Measurements from ENCODE around the gene PPFIA3. TPM values are rescaled to one million over a fixed set of nuclear protein-coding genes. Genes with fewer than 3 reads are reported as not detected.

Gene PPFIA3
- 1.2 and 1.8 TPM in 2 replicates for total RNA-seq

DNA sequence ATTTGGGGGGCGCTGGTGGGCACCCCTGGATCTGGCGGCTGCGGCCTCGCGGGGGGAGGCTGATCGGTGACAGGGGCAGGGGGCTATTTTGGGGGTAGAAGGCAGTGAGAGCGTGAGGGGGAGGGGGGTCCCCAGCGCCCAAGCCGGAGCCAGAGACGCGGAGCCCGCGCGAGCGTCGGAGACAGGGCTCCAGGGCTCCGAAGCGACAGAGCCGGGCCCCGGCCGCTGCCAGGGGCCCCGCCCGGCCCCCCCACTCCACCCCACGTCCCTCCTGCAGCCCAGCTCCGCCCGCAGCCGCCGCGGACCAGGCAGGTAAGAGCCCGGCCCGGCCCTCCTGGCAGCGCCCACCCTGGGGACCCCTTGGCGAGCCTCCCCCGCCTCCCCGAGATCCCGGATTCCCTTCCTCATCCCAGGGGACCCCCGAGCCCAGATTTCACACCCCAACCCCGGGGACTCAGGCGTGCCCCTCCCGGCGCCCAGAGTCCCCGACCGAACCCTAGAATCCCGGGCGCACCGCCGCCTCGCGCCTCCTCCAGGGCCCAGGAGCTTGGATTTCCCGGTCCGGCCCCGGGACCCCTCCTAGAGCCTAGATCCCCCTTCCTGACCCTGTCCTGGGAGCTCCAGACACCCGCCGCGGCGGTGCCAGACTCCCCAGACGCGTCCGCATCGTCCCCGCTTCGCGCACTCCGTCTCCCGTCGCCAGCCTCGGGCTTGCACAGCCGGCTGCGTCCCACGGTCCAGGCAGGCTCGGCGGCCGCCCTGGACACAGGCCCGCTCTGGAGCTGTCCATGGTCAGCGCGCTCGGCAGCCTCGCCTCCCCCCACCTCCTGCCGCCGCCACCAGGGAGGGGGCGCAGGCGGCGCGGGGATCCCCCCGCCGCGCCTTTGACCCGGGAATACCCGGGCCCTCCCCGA lies at the start of gene PPFIA3:
Gene PPFIA3, plus strand, starts transcription at position 134 of the 914 bp plus-strand sequence. CDS start 8,330 bp downstream, outside the sequence.

DNA sequence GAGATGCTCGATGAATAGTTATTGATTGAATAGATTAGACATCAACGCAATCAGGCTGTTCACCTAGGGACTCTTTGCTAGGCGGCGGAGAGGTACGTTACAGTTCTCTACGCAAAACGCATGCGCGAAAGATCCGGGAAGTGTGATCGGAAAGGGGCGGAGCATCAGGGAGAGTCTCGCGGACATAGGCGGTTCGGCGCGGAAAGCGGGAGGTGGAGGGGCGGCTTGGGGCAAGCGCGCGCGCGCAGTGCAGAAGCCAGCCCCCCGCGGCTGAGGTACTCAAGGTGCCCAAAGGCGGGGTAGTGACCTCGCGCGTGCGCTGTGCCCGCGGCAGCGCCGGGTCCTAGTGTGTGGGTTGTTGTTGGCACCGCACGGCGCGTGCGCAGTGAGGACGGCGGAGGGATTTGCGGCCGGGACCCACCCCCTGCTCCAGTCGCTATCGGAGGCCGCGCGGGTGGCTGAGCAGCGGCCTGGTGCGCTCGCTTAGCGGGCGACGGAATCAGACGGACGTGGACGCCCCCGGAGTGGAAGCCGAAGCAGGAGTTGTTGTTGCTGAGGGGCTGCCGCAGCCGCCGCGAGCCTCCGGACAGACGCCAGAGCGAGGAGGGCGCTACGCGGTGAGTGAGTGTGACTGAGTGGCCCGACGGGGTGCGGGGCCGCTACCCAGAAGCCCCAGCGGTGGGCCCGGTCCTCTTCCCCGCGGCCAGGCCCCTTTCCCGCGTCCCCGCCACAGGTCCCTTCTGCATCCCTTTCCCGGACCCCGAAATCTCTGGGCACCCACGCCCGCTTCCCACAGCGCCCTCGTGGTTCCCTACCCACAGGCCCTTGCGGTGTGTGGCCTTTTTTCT lies 34.1 kb upstream of the PPFIA3 start, which contains the start of gene SNRNP70:
Gene SNRNP70, plus strand, starts transcription at position 432 of the 848 bp plus-strand sequence. CDS start 964 bp downstream, outside the sequence.

DNA sequence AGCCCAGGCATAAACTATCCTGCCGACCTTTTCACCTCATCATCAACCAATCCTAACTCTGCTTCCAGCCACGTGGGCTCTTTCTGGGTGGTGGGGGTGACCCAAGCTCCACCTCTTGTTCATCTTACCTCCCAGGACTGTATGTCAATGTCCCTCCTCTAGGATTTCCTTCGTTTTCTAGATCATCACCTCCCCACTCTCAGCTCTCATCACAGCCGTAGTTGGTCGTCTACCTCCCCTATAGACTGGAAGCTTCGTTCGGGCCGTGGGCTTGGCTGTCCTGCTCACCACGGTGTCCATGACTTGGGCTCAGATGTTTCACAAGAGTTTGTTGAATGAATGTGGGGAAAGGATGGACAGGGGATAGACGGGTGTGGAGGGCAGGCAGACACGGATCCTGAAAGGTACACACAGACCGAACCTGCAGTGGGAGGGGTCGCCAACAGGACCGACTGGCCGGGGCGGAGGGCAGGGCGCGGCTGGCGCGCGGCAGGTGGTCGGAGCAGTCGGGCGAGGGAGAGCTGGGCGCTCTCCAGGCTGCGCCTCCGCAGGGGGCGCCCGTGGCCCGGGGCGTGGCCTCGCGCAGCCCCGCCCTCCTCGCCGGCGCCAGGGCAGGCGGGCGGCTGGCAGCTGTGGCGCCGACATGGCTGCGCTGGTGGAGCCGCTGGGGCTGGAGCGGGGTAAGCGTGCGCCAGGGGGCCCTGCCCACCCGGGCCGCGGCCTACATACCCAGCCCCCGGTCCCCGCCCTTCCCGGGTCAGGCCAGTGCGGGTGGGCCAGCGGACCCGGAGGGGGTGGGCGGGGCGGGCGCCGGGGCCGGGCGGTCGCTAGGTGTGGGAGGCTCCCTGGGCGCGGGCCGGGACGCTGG lies 5.3 kb upstream of the PPFIA3 start, which contains the start of gene LIN7B:
Gene LIN7B, plus strand, starts transcription at position 609 of the 868 bp plus-strand sequence. Its CDS starts 35 bp downstream, at position 644.

DNA sequence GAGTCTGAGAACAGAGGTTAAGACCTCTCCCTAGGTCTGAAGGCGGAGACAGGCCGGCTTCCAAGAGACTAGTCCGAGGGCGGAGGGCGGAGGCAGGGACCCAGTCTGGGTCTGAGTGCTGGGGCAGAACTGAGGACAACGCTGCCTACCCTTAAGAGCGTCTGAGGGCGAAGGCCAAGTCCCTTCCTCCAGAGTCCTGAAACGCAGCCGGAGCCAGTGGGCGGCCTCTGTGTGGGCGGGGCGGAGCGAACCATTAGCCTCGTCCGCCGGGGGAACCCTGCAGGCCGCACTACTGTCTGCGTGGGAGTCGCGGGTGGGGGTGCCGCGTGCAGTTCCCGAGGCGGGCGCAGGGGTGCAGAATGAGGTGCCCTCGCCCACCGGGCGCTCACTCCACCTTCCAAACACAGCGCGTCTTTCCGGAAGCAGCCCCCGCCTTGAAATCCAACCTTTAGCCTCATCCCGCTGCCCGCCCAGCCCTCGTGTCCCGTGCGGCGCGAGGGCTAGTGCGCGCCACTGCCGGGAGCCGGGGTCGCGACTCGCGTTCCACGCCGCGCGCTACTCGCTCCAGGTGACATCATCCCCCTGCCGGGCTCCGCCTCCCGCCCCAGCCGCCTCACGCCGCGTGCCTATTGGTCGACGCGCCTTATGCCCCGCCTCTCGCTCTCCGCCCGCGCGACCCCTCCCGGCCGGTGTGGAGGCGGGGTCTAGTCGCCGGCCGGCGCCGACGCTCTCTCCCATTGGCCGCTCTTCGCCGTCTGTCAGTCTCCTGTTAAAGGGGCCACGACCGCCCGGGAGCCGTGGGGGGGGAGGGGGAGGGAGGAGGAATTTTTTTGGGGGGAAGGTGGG lies 556 bp upstream of the PPFIA3 start, which contains the start of gene C19orf73:
Gene C19orf73, minus strand, starts transcription at position 579 of the 846 bp plus-strand sequence. Its CDS starts 121 bp downstream, at position 458.

DNA sequence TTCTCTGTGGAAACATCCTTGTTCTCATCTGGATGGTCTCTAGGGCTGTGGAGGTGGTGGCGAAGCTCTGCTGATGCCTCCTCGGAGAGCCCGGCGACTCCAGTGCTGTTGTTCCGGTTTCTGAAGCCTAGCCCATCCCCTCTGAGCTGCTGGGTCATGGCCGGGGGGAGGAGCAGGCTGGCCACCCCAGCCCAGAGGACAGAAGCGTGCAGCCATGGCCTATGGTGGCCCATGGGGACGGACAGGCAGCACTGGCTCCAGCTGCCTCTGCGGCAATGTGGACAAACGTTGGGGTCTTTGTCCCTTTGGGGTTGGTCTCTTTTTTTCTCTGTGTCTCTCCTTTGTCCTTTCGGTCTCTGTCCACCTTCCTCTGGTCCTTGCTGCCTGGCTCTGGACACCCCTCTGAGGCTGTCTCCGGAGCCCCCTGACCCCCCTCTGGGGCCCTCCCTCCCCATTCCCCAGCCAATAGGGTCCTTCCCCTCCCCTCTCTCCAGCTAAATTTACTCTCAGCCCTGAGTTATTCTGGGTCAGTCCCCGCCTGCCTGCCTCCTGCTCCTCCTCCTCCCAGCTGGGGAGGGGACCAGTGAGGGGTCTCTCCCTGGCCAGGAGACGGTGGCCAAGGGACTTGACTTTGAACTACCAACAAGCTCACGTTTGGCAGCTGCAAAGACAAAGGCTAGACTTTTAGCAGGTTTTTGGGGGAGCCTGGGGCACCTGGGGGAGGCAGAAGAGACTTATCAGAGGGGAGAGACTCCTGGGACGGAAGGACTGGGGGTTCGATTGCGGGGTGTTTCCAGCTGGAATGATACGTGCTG lies 35.9 kb downstream of the PPFIA3 start, which contains the start of gene HRC:
Gene HRC, minus strand, starts transcription at position 392 of the 815 bp plus-strand sequence. Its CDS starts 159 bp downstream, at position 233.

DNA sequence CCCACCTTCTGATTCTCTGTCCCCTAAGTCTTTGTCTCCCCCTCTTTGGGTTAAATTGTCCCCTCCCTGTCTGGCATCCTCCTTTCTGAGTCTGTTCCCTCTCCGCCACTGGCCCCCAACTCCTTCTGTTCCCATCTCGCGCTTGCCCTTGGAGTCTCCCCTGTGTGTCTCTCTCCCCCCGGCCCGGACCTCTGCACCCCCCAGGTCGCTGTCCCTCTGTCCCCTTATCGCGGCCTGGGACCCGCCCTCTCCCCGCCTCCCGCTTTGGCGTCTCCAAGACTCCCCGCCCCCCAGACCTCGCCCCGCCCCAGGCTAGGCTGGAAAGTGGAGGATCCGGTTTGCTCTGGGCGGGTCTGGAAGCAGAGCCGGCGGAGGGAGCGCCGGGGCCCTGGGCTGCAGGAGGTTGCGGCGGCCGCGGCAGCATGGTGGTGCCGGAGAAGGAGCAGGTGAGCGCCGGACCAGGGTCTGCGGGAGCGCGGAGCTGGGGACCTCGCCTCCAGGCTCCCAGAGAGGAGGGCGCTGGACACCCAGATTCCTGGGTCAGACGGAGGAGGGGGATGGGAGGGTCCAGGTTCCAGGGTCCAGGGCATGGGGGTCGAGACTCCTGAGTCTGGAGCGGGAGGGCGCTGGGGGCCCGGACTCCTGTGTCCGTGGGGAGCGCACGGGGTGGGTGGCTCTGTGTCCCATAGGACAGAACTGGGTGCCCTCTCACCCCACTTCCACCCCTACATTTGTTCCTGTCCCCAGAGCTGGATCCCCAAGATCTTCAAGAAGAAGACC lies 38.3 kb downstream of the PPFIA3 start, which contains the start of gene TRPM4:
Gene TRPM4, plus strand, starts transcription at position 348 of the 780 bp plus-strand sequence. Its CDS starts 75 bp downstream, at position 423.

Other genes starting within 250 kb of the PPFIA3 start
- 35.1 and 39.8 TPM in 2 replicates for gene PPP1R15A, start 247.1 kb upstream of the PPFIA3 start, total RNA-seq
- gene TULP2, start 220.8 kb upstream of the PPFIA3 start, total RNA-seq = not detected in 2 replicates
- gene NUCB1, start 219.2 kb upstream of the PPFIA3 start, total RNA-seq = 188 and 245 TPM in 2 replicates
- gene DHDH, start 185.8 kb upstream of the PPFIA3 start, total RNA-seq = not detected in 2 replicates
- gene BAX, start 164.7 kb upstream of the PPFIA3 start, total RNA-seq = 189 and 226 TPM in 2 replicates
- gene FTL, start 154.2 kb upstream of the PPFIA3 start, total RNA-seq = 3,594 and 3,702 TPM in 2 replicates
- 38.1 and 43.8 TPM in 2 replicates for gene GYS1, start 126.2 kb upstream of the PPFIA3 start, total RNA-seq
- gene RUVBL2, start 125.7 kb upstream of the PPFIA3 start, total RNA-seq = 336 and 350 TPM in 2 replicates
- not detected in 2 replicates for gene LHB, start 102.5 kb upstream of the PPFIA3 start, total RNA-seq
- not detected in 2 replicates for gene CGB3, start 95.2 kb upstream of the PPFIA3 start, total RNA-seq
- gene CGB2, start 87.7 kb upstream of the PPFIA3 start, total RNA-seq = not detected in 2 replicates
- gene CGB1, start 82.6 kb upstream of the PPFIA3 start, total RNA-seq = not detected in 2 replicates
- not detected in 2 replicates for gene CGB5, start 75.7 kb upstream of the PPFIA3 start, total RNA-seq
- not detected in 2 replicates for gene CGB8, start 70.4 kb upstream of the PPFIA3 start, total RNA-seq
- 0.29 and 0.53 TPM in 2 replicates for gene CGB7, start 61.8 kb upstream of the PPFIA3 start, total RNA-seq
- gene NTF4, start 54.7 kb upstream of the PPFIA3 start, total RNA-seq = not detected in 2 replicates
- not detected in 2 replicates for gene KCNA7, start 46.8 kb upstream of the PPFIA3 start, total RNA-seq
- 165 and 195 TPM in 2 replicates for gene SNRNP70, start 34.1 kb upstream of the PPFIA3 start, total RNA-seq
- 16.5 and 21.0 TPM in 2 replicates for gene LIN7B, start 5.2 kb upstream of the PPFIA3 start, total RNA-seq
- gene C19orf73, start 401 bp upstream of the PPFIA3 start, total RNA-seq = 2.3 and 6.3 TPM in 2 replicates
- not detected in 2 replicates for gene HRC, start 35.9 kb downstream of the PPFIA3 start, total RNA-seq
- 18.5 and 19.0 TPM in 2 replicates for gene TRPM4, start 38.2 kb downstream of the PPFIA3 start, total RNA-seq
- not detected in 2 replicates for gene SLC6A16, start 205.6 kb downstream of the PPFIA3 start, total RNA-seq
- not detected in 2 replicates for gene CD37, start 215.9 kb downstream of the PPFIA3 start, total RNA-seq
- 36.0 and 38.9 TPM in 2 replicates for gene TEAD2, start 242.9 kb downstream of the PPFIA3 start, total RNA-seq
- 0.29 TPM in 1 of 2 replicates, not detected in the other for gene DKKL1, start 244.3 kb downstream of the PPFIA3 start, total RNA-seq

Measured in myometrial cell (primary cell).